CD4-positive, alpha-beta T cell treated with Interleukin-2 at 100 ng/mL for 4 hours (primary cell): ENCODE measurements around the gene FCN1.
"Not testable (repeated sequence)": the region's sequence is repeated elsewhere in the genome, so short reads cannot be mapped to it uniquely, and the experiment has no call there.

Experiments used
- DNase-seq: peaks from one replicate; pipeline ENCODE4 v3.0.0-alpha.2; 2020; ENCODE audit warnings: low spot score

The FCN1 gene

DNA sequence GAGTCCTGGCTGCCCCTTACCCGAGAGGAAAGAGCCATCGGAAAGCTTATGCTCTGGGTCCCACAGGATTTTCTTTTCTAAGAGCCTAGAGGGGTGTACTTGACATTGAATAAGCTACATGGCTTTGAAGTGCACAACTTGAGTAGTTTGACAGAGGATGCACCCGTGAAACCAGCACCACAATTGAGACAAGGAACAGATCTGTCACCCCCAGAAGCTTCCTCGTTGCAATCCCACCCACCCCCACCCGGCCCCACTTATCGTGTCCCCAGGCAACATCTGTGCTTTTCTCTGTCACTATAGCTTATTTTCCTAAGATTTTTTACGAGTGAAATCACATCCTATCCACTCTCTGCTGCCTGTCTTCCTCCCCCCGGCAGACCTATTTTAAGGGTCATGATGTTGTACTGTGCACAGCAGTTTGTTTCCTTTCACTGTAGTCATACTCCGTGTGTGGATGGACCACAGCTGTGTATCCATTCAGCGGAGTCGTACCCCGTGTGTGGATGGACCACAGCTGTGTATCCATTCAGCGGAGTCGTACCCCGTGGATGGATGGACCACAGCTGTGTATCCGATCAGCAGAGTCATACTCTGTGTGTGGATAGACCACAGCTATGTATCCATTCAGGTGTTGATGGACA, 45.9 kb downstream of the FCN1 start:
- DNase-seq = no peak

DNA sequence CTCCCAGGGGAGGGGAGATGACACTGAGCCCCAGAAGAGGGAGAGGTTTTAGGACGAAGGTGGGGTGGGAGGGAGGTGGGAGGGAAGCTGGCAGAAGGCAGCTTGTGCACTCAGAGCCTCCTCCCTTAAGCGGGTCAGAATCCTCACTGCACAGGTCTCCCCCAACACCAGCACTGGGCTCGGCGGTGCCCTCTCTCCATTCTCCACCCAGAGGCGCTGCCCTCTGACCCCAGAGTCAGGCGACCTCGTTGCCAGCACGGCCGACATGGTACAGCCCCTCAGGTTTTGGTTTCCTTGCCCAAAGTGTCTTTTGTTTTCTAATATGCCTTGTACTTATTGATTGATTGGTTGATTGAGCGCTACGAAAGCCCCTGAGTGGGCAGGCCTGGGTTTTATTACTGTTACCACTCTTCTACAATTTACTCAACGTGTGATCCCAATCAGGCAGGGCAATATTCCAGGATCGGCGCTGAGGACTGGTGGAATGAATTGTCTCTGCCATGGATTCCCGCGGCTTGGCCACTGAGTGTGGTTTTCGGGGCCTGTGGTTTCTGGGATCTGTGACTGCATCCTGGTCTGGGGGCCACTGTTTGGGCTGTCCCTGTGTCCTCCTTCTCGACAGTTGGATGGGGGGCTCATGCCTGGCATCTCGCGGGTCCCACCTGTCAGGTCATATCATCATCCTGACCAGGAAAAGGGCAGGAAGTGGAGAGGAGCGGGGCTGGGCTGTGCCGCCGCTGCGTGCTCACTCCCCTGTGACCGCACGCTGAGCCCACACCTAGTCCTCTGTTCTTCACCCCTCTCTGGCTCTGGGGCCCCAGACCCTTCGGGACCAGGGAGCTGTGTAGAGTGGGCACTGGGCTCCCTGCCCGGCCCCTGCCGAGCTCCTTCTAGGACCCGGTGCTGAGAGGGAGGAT, 46.7 kb downstream of the FCN1 start:
- DNase-seq = no peak

DNA sequence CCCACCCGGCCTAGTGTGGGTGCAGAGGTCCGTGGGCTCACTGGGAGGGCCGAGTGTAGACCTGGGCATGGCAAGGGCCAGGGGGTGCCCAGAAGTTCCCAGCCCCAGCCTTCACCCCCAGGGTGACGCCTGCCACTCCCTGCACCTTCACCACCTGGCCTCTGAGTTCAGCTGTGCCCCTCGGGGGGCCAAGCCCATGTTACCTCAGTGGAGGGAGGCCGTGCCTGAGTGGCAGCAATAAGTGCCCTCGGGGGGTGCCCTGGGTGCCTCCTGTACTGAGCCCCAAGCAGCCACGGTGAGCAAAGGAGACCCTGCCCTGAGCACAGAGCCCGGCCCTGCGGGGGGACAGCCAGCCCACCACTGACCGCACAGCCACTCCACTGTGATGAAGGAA, 47.4 kb downstream of the FCN1 start:
- no peak for DNase-seq

DNA sequence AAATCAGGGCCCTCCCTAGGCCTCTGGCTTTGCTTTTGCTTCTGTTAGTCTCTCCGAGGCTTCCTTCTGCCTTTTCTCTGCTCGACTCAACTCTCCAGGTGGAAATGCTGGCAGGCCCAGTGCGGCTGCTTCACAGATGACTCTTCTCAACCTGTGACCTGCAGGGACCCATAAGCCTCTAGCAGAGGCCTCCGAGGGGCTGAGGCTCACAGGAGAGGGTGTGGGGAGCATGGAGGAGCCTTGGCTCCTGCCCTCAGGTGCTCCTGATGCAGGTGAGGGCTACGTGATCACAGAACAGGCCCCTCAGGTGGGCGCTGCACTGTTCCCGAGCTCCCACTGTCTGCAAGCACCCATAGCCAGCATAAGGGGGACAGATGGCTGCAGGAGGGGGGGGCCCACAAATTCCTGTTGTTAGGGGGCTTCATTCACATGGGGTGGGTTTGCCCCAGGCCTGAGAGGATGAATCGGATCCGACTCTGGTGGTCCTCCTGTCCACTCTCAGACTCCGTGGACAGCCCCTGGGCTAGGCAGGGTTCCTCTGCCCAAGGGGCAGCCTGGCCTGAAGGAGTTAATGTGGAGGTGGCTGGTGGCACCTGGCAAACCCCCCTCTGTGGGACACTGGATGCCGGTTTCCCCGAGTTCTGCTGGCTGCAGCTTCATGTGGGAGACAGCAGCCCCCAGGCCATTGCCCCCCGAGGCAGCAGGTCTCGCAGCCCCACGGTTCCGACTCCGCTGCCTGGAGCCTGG, 48.0 kb downstream of the FCN1 start:
- DNase-seq = no peak

DNA sequence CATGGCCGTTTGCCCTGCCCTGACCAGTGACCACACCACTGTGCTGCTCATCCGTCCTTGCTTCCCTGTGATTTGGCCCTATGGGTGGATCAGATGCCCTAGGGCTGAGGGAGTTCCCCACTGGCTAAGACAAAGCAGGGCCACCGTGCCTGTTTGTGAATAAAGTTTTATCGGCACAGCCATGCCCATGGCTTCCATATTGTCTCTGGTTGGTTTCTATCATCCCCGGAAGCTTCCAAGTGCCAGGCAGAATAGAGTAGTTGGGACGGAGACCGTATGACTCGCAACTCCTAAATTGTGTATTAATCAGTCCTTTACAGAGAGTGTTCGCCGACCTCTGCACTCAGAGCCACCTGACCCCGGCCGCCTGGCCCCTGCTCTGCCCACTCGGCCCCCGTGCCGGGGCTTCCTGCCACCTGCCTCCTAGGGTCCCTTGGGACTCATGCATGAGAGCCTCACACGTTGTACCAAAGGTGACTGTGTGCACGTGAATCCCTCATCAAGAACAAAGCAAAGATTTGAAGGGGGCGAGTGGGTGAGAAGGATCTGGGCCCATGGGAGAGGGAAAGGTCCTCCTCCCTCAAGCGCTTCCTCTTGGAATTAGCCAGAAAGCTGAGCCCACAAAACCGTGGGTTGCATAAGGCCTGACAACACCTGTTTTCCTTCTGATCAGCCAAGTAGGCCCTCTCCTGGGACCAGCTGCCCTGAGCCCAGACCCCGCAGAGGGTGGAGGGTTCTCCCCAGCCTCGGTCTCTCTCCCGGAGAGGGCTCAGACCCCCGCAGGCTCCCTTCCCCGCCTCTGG, 48.8 kb downstream of the FCN1 start:
- DNase-seq = no peak

DNA sequence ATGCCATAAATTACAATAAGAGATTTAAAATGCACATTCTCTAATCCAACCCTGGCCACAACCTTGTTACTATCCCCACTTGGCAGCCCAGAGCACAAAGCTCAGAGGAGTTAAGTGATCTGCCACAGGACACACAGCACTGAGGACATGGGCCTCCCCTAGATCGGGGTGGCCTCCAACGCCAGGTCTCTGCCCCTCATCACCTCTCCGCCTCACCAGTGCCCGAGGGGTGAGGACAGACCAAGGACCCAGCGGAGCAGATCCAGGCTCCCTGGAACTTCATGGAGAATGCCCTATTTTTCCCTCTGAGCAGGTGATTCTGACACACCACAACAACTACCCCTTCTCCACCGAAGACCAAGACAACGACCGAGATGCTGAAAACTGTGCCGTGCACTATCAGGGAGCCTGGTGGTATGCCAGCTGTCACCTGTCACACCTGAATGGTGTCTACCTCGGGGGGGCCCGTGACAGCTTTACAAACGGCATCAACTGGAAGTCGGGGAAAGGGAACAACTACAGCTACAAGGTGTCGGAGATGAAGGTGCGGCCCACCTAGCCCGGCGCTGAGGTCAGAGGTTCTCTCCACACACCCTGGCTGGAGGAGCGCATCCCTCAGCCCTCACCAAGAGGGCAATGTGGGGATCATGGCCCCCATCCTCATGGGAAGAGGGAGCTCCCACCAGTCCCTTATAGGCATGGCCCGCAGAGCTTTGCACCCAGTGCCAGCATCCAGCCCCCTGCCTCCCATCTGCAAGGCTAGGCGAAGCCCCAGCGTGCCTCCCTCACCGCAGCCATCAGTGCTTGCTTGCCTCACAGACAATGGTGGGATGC, 49.6 kb downstream of the FCN1 start:
- no peak for DNase-seq

DNA sequence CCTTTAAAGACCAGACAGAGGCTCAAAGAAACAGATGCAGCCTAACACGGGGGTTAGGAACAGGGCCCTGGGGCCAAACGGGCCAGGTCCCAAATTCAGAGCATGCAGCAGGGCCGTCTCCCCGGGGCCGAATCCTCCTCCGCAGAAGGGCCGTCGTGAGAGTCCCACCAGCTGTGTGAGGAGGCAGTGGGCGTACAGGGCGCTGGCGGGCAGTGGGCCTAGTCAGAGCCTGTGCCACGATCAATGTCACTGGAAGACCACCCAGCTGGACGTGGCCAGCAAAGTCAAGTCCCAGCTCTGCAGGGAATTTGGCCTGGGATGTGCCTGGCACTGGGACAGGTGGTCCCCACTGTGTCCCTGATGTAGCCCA, 52.9 kb downstream of the FCN1 start:
- DNase-seq = no peak

DNA sequence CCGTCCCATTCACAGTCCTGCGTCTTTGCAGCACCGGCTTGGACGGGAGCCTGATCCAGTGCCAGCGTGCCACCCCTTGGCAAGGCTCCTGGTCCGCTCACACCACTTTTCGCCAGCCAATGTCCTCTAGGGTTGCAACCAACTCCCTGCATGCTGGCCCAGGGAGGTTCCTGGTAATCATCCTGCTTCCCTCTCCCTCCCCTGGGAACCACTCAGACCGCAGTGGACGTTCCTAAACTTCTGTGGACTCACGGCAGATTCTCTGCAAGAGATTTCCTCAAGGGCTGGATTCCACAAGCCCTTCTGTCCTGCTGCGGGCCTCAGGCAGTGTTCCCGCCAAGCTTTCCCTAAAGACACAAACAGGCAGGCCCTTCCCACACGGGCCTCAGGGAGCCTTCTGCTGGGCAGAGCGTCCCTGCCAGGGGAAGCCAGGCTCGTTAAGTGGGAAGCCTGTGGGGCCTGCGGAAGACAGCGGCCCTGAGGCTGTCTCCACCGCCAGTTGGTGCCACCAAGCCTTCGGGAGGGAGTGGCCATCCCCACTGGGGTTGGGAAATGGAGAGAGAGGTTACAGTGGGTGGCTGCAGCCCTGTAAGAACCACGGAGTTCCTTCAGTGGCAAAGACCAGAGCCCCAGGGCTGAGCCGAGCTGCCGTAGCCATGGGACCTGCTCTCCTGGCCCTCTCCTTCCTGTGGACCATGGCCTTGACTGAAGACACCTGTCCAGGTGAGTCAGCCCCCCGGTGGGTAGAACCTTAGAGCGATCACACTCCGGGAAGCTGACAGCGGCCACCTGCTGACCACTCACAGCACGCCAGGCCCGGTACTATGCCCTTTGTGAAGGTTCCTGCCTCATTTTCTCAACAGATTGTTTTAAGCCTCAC, 53.5 kb downstream of the FCN1 start:
- no peak for DNase-seq

DNA sequence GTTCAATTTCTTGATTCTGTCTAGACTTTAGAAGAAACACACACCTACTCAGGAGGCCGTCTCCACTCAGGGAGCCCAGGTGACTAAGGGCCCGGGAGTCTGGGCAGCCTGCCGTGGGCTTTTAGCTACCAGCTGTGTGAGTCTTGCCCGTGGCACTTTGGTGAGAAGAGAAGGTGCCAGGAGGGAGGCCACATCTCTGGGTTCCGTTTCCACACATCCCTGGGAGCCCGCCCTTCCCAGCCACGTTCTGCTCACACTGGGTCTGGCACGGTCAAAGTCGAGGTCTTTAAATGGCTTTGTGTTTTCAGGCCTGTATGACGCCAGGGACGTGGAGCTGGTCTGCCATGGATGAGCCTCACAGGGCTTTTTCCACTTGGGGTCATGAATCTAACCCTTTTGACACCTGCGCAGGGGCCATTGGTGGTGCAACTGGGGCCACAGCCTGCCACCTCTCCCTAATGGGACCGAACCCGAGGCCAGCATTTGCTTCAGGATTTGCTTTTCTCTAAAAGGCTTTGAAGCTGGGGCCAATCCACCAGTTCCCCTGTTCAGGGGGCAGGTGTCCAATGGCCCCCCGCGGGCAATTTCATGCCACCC, 54.3 kb downstream of the FCN1 start:
- no peak for DNase-seq

DNA sequence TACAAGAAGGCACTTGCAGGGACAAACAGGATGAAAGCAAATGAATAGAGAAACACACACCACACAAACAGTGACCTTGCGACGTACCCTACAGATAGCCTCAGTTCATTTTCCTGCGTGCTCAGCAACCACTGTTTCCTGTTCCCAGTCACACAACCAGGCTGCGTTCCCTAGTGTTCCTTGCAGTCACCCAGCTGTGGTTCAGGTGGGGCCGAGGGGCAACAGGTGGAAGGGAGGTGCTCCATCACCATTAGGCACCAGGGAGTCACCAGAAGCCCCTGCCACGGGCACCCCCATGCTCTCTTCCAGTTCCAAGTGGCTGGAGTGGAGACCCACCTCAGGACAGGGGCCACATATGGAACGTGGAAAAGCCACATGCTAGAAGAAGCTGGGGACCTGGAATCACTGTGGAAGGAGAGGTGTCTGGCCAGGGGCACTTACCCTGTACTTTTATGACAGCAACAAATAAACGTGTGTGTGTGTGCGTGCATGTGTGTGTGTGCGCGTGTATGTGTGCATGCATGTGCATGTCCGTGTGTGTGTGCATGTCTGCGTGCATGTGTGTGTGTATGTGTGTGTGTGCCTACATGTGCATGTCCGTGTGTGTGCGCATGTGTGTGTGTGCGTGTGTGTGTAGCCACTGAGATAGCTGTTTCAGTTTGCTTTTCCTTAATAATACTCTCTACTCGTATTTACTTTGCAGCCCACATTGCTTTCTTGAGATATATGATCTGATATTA, 55.9 kb downstream of the FCN1 start:
- no peak for DNase-seq

DNA sequence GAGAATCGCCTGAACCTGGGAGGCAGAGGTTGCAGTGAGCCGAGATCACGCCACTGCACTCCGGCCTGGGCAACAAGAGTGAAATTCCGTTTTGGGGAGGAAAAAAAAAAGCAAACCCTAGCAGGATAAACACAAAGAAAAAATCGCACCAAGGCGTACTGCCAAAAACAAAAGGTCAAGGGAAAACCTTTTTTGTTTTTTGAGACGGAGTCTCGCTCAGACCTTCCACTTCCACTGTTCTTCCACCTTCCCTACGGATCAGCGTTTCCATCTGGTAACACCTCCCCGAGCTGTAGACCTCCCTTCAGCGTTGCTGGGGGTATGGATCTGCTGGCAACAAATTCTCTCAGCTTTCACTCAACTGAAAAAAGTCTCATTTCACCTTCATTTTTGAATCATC, 57.2 kb downstream of the FCN1 start:
- DNase-seq = no peak

DNA sequence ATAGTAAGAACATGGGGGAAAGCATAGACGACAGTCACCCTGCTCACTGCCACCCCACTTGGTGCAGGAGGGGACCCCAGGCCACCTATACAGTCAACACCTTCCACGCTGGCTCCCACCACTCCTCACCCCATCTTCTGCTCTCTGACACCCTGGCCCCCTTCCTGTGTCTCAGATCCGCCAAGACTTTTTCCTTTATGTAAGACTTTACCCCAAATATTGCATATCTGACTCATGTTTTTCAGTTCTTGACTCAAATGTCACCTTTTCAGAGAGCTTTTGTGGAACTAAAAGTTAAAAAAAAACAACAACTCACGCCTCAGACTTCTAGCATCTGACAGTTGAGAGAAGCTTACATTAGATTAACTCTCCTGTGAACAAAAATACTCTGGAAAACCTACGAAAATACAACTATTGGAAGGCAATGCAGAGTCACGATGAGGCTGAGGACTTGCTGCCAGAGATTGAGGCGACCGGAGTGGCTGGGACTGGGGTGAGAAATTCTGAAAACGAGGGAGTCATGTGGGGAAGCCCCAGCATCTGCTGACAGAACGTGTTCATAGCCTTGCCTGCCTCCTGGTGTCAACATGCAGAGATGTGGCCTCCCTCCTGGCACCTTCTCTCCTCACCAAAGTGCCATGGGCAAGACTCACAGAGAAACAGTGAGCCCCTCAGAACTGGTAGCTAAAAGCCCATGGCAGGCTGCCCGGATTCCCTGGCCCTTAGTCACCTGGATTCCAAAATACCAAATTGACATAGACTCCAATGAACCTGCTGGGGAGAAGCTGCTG, 59.5 kb downstream of the FCN1 start:
- DNase-seq = no peak

DNA sequence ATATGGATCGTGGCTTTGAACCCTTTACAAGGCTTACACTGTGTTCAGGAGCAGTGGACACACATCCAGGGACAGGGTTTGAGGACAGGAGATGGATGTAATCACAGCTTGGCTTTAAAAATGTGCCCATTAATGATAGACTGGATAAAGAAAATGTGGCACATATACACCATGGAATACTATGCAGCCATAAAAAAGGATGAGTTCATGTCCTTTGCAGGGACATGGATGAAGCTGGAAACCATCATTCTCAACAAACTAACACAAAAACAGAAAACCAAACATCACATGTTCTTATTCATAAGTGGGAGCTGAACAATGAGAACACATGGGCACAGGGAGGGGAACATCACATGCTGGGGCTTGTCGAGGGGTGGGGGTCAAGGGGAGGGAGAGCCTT, 60.3 kb downstream of the FCN1 start:
- not testable (repeated sequence) for DNase-seq

DNA sequence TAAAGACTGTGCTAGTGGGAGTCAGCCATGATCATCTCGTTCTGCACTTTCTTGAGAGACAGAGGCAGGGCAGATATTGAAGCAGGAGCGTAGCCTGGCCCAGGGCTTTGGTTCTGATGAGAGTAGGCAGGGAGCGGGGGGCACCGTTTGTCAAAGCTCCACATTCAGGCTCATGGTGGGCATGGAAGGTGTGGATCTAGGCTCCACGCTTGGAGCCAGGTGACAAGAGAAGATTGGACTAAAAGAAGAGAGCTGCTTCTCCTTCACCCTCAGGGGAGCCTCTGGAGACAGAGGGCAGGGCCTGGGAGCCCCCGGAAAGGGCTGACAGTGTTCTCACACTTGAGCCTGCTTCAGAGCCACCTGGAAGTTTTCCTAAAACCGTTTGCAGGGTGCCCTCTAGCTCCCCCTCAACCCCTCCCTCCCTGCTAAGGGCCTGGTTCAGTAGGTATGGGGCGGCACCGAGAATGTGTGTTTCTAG, 61.8 kb downstream of the FCN1 start:
- DNase-seq = no peak
